Measurements from ENCODE around the gene NPS.

The NPS gene

GRCh38 chr10:127549009-127549408 lies at the start of gene NPS:
TSS of gene NPS (plus strand) at chr10:127549309. CDS start at chr10:127549369, 60 bp downstream.
- no peak for DNase-seq (ENCODE audit: low read depth in 2 of 2)

- no peak for DNase-seq (ENCODE audit: low read depth in 2 of 2)
These were observed 49.0 kb upstream of the NPS start for GRCh38 chr10:127500127-127500526.

DNA sequence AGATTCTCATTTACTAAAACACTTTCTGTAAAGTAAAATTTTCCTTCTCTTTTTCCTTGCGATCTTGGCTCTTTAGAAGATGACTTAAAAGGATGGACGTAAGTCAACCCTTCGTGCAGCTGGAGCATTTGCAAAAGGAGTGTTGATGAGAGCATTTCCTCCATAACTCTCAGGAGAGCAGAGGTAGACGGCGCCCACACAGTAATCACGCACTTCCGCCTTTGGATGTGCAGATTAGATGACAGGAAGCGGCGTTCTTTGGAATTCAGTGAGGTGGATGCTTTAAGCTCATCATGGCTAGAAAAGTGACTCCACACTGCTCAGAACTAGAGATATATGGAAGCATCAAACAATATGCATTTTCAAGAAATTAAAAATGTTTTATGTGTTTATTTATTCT lies 43.0 kb upstream of the NPS start:
- no peak for DNase-seq (ENCODE audit: low read depth in 2 of 2)

DNA sequence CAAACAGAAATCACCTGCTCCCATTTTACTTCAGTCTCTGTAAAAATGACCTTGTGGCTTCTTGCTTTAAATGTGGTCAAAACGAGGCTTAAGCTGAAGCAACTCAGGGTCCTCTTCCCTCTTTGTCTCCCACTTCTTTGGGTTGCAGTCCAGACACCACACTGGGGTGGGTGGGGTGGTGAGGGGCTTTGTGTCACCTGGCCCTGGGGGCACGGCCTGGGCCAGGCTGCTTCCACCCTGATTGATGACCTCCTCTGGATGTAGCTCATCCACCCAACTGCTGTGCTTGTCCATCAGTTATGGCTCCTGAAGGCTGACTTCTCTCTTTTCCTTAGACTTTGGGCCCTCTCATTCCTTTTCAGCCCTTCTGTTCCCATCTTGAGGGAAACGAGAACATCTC lies 26.8 kb upstream of the NPS start:
- no peak for DNase-seq (ENCODE audit: low read depth in 2 of 2)

GRCh38 chr10:127523476-127523875 lies 25.6 kb upstream of the NPS start:
- DNase-seq (ENCODE audit: low read depth in 2 of 2), result no peak

- no peak for DNase-seq (ENCODE audit: low read depth in 2 of 2)
These were observed 24.9 kb upstream of the NPS start for GRCh38 chr10:127524229-127524628.

DNA sequence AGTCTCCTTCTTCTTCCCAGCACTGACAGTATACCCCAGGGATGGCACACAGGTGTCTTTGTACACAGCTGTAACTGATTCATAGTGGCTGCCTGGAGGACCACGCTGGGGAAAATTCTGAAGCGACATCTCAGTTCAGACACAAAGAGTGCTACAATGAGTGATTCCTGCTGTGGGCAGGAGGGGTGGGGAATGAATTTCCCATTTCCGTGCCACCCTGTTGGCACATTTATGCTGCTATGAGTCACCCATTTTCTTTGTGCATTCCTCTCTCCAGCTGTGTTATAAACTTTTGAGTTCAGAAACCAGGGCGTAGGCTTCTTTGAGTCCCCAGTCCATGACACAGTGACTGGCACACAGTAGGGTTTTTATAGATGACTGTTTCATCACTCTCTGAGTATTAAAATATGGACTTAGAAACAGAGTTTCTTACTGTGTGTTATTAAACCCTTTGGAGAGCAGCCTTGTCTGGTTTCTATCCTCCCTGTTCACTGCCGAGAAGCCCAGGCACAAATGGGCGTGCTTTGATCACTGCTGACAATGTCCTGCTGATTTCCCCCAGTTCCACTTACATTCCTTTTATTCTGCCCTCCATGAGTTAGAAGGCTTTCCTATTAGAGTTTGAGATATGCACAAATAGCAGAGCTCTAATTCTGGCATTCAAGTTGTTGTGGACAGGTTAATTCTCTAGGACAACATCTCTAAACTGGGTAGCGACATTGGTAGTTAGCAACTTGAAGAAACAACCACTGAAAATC lies 24.0 kb upstream of the NPS start:
- DNase-seq (ENCODE audit: low read depth in 2 of 2), result no peak

- DNase-seq (ENCODE audit: low read depth in 2 of 2), result no peak
These were observed 23.4 kb upstream of the NPS start for GRCh38 chr10:127525686-127526085.

DNA sequence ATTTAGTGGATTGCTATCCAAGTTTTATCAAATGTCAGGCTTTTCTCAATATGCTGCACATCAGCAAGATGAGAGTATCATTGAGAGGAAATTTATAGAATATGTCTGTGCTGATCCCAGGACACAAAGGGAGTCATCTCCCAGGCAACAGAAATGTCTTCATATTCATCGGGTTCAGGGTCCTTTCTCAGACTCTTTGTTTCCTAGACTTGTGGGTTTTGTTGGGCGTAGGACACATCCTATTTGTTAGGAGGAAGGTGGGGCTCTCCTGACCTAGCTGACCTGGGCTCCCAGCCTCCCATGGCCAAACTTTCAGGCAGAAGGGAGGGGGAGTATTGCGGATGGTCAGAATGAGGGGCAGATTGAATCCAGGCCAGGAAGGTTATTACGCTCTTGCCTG lies 22.9 kb upstream of the NPS start:
- DNase-seq (ENCODE audit: low read depth in 2 of 2), result no peak

DNA sequence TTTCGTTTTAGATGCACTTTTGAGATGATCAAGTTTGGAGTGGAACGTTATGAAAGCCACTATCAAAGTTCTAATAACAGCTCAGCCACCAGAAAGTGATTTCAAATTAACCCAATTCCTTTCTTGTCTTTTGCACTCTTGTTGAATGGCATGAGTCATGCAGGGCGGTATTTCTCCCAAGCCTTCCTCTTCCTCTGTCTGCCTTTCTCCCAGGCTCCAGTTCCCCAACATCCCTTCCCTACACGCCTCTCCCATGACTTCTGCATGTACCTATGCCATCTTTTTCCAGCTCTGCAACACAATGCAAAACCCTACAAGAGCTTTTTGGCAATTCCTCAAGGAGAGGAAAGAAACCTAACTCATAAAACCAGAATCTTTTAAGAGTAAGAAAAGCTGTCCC lies 21.8 kb upstream of the NPS start:
- DNase-seq (ENCODE audit: low read depth in 2 of 2), result no peak

DNA sequence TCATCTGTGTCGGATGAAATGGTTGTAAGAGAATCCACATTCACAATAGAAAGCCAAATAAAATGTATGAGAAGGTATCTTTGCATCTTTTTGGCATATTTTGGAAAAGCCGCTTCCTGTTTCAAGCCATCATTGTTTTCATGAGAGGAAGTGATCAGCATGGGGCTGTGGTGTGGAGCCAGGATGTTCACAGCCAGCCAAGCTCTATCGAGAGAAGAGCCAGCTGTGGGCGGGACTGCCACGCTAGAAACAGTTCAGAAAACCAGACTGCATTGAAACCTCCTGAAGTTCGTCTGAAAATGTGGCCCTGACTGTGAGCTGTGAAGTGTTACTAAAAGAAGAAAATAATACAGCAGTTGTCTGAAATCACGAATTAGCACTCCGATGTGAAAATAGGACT lies 21.2 kb upstream of the NPS start:
- no peak for DNase-seq (ENCODE audit: low read depth in 2 of 2)

DNA sequence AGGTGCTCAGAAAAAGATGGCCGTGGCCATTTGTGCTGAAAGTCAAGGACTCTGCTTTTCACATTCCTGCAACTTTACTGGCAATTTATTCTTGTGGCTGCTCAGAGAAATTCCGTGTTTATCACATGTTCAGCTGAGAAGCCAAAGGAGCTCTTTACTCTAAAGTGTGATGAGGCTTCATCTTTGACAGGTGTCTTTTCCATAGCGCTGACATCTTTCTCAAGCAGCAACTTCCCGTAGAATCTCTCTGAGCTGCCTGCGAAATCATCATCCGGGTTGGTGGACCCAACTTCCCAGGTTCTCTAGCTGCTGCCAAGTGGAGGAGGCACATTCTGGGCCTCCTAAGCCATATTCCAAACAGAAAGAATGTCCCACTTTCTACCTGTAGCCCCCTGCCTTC lies 16.9 kb upstream of the NPS start:
- no peak for DNase-seq (ENCODE audit: low read depth in 2 of 2)

GRCh38 chr10:127532659-127533058 lies 16.4 kb upstream of the NPS start:
- DNase-seq (ENCODE audit: low read depth in 2 of 2), result no peak

DNA sequence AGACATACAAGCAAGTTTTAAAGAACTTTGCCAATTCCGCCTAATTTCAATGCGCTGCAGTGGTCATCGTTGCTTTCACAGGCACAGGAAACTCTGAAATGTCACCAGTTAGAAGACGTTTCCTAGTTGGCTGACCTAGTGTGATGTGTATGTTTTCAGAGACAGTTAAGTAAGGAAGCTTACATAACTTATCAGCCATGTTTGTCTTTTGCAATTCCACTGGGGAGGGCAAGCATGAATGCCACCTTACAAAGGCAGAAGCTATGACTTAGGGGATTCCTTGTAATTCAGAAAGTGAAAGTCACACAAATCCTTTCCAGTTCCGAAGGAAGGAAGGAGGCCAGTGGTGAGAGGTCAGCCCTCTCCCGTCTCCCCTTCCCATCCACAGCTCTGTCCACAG lies 15.0 kb upstream of the NPS start:
- no peak for DNase-seq (ENCODE audit: low read depth in 2 of 2)

- no peak for DNase-seq (ENCODE audit: low read depth in 2 of 2)
These were observed 14.6 kb upstream of the NPS start for GRCh38 chr10:127534496-127534895.

- DNase-seq (ENCODE audit: low read depth in 2 of 2), result no peak
These were observed 13.2 kb upstream of the NPS start for GRCh38 chr10:127535802-127536515.

- DNase-seq (ENCODE audit: low read depth in 2 of 2), result no peak
These were observed 11.9 kb upstream of the NPS start for GRCh38 chr10:127536972-127537760.

- no peak for DNase-seq (ENCODE audit: low read depth in 2 of 2)
These were observed 11.2 kb upstream of the NPS start for GRCh38 chr10:127537924-127538323.

DNA sequence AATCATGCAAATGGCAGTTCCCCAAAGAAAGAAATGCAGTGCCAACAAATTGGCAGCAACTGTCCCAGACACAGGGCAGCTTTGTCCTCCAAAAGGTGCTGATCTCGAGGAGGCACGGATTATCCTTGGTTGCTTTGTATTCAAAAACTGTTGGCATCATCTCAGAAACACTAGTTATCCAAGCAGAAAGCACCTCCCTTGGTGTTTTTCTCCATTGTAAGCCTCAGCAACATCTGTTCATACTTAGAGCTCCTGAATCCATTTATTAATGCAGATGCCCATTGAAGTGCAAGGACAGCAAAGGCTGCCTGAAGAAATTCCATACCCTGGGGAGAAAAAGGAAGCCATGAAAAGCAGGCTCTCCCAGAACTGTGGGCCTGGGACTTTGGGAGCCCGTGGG lies 1.1 kb upstream of the NPS start:
- no peak for DNase-seq (ENCODE audit: low read depth in 2 of 2)

GRCh38 chr10:127550861-127551260 lies 1.8 kb downstream of the NPS start:
- DNase-seq (ENCODE audit: low read depth in 2 of 2), result no peak

- no peak for DNase-seq (ENCODE audit: low read depth in 2 of 2)
These were observed 3.3 kb downstream of the NPS start for GRCh38 chr10:127552446-127552845.

- no peak for DNase-seq (ENCODE audit: low read depth in 2 of 2)
These were observed 4.3 kb downstream of the NPS start for GRCh38 chr10:127553417-127553816.

DNA sequence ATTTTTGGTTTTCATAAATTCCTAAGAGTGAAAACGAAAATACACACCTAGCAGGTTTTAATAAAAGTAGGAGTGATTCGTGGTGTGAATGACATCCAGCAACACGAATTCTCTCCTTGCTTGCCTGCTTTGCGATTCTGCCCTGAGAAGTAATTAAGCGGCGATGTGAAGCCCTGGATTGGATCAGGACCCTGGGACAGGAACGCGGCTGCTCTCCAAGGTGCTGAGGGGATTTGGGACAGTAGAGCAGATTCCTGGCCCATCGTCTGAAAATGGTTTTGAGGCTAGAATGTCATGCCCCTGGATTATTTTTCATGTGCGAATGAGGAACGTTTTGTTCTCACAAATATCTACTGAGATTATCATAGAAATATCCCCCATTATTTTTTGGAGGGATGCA lies 7.8 kb downstream of the NPS start:
- DNase-seq (ENCODE audit: low read depth in 2 of 2), result no peak

Measured in stimulated activated CD8-positive, alpha-beta memory T cell treated with anti-CD3 and anti-CD28 coated beads, Interleukin-7, amount 100 ng/mL, for 4 hours (primary cell).